Liver (tissue), 9 donors: Measurements from ENCODE around the gene PIP4K2A. TPM values are rescaled to one million over a fixed set of nuclear protein-coding genes. Genes with fewer than 3 reads are reported as not detected.

Experiments
- DNase-seq: peaks from one replicate; pipeline ENCODE4 v3.0.0-alpha.2; 2017; ENCODE audit warnings: low spot score
- H3K27ac ChIP-seq, 2 donors: one replicate each; pipeline ENCODE4 v1.7.0; 2013; ENCODE audit warnings: inconsistent platforms in 2 of 2, low read length in 2 of 2, control low read depth in 1 of 2, low read depth in 1 of 2, mild to moderate bottlenecking in 1 of 2
- H3K27me3 ChIP-seq, 4 donors: one replicate each; pipeline versions ENCODE4 v1.6.1 to v1.7.0; 2013; ENCODE audit warnings: low read length in 3 of 4, inconsistent platforms in 1 of 4, mild to moderate bottlenecking in 1 of 4, moderate library complexity in 1 of 4; ENCODE audit not compliant: control insufficient read depth in 4 of 4, insufficient read depth in 4 of 4
- H3K36me3 ChIP-seq, 4 donors: one replicate each; pipeline versions ENCODE4 v1.6.1 to v1.7.0; 2013; ENCODE audit warnings: low read length in 3 of 4, mild to moderate bottlenecking in 3 of 4, low read depth in 1 of 4, moderate library complexity in 1 of 4; ENCODE audit not compliant: control insufficient read depth in 4 of 4, insufficient read depth in 3 of 4
- H3K4me1 ChIP-seq, 4 donors: one replicate each; pipeline versions ENCODE4 v1.6.1 to v1.7.0; 2013; ENCODE audit warnings: low read length in 3 of 4, mild to moderate bottlenecking in 3 of 4, moderate library complexity in 1 of 4; ENCODE audit not compliant: control insufficient read depth in 4 of 4, insufficient read depth in 4 of 4
- H3K4me3 ChIP-seq, 3 donors: one replicate each; pipeline versions ENCODE4 v1.6.1 to v1.7.0; 2013; ENCODE audit warnings: low read length in 3 of 3, control low read depth in 1 of 3, low read depth in 1 of 3, mild to moderate bottlenecking in 1 of 3
- H3K9ac ChIP-seq, 2 donors: one replicate each; pipeline ENCODE4 v1.7.0; 2013; ENCODE audit warnings: low read length in 2 of 2, mild to moderate bottlenecking in 2 of 2, moderate library complexity in 2 of 2, control low read depth in 1 of 2, low read depth in 1 of 2
- H3K9me3 ChIP-seq, 4 donors: one replicate each; pipeline versions ENCODE4 v1.6.1 to v1.7.0; 2013; ENCODE audit warnings: low read length in 3 of 4; ENCODE audit not compliant: control insufficient read depth in 4 of 4
- EGR1 ChIP-seq, 2 donors: IDR thresholded peaks; 2 replicates each; pipeline ENCODE4 v1.6.1; 2016 to 2018; ENCODE audit warnings: antibody characterized with exemption in 2 of 2, low read depth in 2 of 2
- FOXA2 ChIP-seq: IDR thresholded peaks from 2 replicates; pipeline ENCODE4 v1.6.1; 2016; ENCODE audit warnings: antibody characterized with exemption
- GABPA ChIP-seq, 2 donors: IDR thresholded peaks in 1 of 2; conservative IDR thresholded peaks in 1 of 2; 2 replicates each; pipeline ENCODE4 v1.6.1; 2016; ENCODE audit warnings: antibody characterized with exemption in 2 of 2, mild to moderate bottlenecking in 1 of 2, moderate library complexity in 1 of 2
- HNF4A ChIP-seq, 2 donors: conservative IDR thresholded peaks; 2 replicates each; pipeline ENCODE4 v1.6.1; 2016; ENCODE audit warnings: antibody characterized with exemption in 2 of 2, mild to moderate bottlenecking in 2 of 2
- HNF4G ChIP-seq: IDR thresholded peaks from 2 replicates; pipeline ENCODE4 v1.6.1; 2016; ENCODE audit warnings: antibody characterized with exemption
- NR2F2 ChIP-seq: IDR thresholded peaks from 2 replicates; pipeline ENCODE4 v1.6.1; 2016; ENCODE audit warnings: antibody characterized with exemption
- RAD21 ChIP-seq, 2 donors: IDR thresholded peaks; 2 replicates each; pipeline ENCODE4 v1.6.1; 2016; ENCODE audit warnings: antibody characterized with exemption in 2 of 2, mild to moderate bottlenecking in 2 of 2
- RXRA ChIP-seq, 2 donors: IDR thresholded peaks; 2 replicates each; pipeline ENCODE4 v1.6.1; 2017 to 2018; ENCODE audit warnings: antibody characterized with exemption in 2 of 2, mild to moderate bottlenecking in 1 of 2
- SP1 ChIP-seq: IDR thresholded peaks from 2 replicates; pipeline ENCODE4 v1.6.1; 2018; ENCODE audit warnings: antibody characterized with exemption, mild to moderate bottlenecking
- TAF1 ChIP-seq: conservative IDR thresholded peaks from 2 replicates; pipeline ENCODE4 v1.6.1; 2016; ENCODE audit warnings: antibody characterized with exemption, mild to moderate bottlenecking
- YY1 ChIP-seq: IDR thresholded peaks from 2 replicates; pipeline ENCODE4 v1.6.1; 2016; ENCODE audit warnings: antibody characterized with exemption, mild to moderate bottlenecking
- WGBS: extraction: QIAGEN DNeasy Blood & Tissue Kit; methylation state at CpG from one replicate; pipeline ENCODE4 v1.1.7; 2013; 5-methylcytosine and 5-hydroxymethylcytosine counted together
- polyA plus RNA-seq, 2 donors: library from polyadenylated mRNA; stranded (reverse) in 1 of 2; unstranded in 1 of 2; fragments of 200-250 nt in 1 of 2; fragments of >200 nt in 1 of 2; fragmentation: Nextera tagmentation in 1 of 2; extraction: Ambion mirVana in 1 of 2; gene quantifications; one replicate each; pipeline versions ENCODE4 v1.2.1 to v1.2.3, GENCODE V29; 2013 to 2015
- total RNA-seq, 2 donors: library from RNA; depleted of rRNA; stranded (reverse); fragments of >200 nt; gene quantifications; one replicate each; pipeline ENCODE4 v1.2.3, GENCODE V29; 2014
- TF ChIP-seq, protein P1 (sequence below): IDR thresholded peaks from 2 replicates; pipeline ENCODE4 v1.6.1; 2016; ENCODE audit warnings: antibody characterized with exemption
- TF ChIP-seq, protein P2 (sequence below): fragments of 150-350 bp; IDR thresholded peaks from 2 replicates; pipeline ENCODE4 v1.5.1; 2017; ENCODE audit warnings: improper control_type of control experiment, low read depth, low read length; ENCODE audit not compliant: missing input control
- TF ChIP-seq, protein P3 (sequence below): IDR thresholded peaks from 2 replicates; pipeline ENCODE4 v1.6.1; 2016; ENCODE audit warnings: antibody characterized with exemption
- TF ChIP-seq, protein P4 (sequence below): IDR thresholded peaks from 2 replicates; pipeline ENCODE4 v1.6.1; 2016; ENCODE audit warnings: antibody characterized with exemption, mild to moderate bottlenecking
- TF ChIP-seq, protein P5 (sequence below): IDR thresholded peaks from 2 replicates; pipeline ENCODE4 v1.6.1; 2016; ENCODE audit warnings: antibody characterized with exemption
- donor health status: healthy.
- donor health status: healthy.
- donor health status: healthy.
- donor health status: healthy.
- donor health status: healthy.

The PIP4K2A gene
- total and polyA plus RNA-seq, 4 donors = 6.4 to 53.7 (median 8.6) TPM

DNA sequence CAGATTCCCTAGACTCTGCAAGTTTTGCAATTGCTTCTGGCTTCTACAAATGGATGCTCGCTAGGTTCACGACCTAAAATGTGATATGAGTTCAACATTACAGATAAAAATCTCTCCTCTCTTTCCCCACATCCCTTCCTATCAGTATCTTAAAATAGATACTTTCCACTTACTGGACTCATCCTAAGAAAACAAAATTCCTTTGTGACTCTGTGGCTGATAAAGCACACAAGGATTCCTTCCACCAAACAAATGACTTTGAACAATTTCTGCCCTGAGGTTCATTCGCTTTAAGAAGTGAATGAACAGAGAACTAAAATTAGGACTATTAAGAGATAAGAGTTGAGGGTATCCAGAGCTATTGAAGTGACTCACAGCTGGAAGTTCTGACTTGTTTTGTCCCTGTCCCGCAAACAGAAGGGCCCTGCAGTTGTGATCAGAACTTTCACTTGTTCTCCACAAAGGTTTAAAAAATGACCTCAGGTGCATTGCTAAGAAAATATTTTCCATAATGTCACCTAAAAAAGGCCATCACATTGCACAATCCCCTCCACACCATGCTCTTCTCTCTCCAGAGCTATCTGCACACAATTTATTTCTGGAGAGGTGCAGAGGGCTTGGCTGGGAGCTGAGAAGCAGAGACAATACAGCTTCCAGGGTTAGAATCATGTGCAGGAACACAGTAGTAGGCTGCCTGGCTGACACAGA, 96.1 kb downstream of the PIP4K2A start:
- H3K9ac ChIP-seq = no peak overlapping the region
- no peaks in the 10 kb centered on the region for H3K9me3 ChIP-seq
- peak overlapping the region; percentile 22 to 33 for H3K27ac ChIP-seq
- no peaks in the 10 kb centered on the region for H3K27me3 ChIP-seq
- H3K4me3 ChIP-seq = no peak overlapping the region
- H3K36me3 ChIP-seq = no peaks in the 10 kb centered on the region
- H3K4me1 ChIP-seq = peaks cover 0 to 4% (median 3%) of the 10 kb centered on the region in 4 donors
- no peak for DNase-seq
- WGBS = 74% methylated on average over 4 of the region's 4 CpGs
- TF ChIP-seq, protein P1, sequence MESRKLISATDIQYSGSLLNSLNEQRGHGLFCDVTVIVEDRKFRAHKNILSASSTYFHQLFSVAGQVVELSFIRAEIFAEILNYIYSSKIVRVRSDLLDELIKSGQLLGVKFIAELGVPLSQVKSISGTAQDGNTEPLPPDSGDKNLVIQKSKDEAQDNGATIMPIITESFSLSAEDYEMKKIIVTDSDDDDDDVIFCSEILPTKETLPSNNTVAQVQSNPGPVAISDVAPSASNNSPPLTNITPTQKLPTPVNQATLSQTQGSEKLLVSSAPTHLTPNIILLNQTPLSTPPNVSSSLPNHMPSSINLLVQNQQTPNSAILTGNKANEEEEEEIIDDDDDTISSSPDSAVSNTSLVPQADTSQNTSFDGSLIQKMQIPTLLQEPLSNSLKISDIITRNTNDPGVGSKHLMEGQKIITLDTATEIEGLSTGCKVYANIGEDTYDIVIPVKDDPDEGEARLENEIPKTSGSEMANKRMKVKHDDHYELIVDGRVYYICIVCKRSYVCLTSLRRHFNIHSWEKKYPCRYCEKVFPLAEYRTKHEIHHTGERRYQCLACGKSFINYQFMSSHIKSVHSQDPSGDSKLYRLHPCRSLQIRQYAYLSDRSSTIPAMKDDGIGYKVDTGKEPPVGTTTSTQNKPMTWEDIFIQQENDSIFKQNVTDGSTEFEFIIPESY = no peak
- TF ChIP-seq SP1 = peak; percentile 28
- TF ChIP-seq TAF1 = no peak
- peak; percentile 59 to 67 for TF ChIP-seq RXRA (IDR thresholded peaks at IDR 0.05)
- TF ChIP-seq NR2F2 = peak; percentile 77
- TF ChIP-seq, protein P2, sequence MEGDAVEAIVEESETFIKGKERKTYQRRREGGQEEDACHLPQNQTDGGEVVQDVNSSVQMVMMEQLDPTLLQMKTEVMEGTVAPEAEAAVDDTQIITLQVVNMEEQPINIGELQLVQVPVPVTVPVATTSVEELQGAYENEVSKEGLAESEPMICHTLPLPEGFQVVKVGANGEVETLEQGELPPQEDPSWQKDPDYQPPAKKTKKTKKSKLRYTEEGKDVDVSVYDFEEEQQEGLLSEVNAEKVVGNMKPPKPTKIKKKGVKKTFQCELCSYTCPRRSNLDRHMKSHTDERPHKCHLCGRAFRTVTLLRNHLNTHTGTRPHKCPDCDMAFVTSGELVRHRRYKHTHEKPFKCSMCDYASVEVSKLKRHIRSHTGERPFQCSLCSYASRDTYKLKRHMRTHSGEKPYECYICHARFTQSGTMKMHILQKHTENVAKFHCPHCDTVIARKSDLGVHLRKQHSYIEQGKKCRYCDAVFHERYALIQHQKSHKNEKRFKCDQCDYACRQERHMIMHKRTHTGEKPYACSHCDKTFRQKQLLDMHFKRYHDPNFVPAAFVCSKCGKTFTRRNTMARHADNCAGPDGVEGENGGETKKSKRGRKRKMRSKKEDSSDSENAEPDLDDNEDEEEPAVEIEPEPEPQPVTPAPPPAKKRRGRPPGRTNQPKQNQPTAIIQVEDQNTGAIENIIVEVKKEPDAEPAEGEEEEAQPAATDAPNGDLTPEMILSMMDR = no peak

DNA sequence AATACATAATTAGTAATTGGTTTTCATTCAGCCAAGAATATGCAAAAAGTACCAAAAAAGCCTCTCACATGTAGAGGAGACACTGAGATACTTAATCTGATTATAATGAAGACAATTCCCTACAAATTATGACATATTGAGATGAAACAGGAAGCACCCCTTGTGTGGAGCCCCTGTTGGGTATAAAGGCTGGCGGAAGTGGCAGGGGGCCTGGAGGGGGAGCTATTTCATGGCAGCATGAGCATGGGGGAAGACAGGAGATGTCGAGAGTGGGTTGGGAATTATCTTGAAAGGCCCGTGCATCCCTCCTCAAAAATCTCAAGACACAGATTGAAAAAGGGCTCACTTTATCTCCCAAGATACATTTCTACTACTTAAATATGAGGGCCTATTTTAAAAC, 96.9 kb downstream of the PIP4K2A start:
- H3K36me3 ChIP-seq = no peaks in the 10 kb centered on the region
- DNase-seq = no peak
- 77% methylated on average over 3 of the region's 3 CpGs for WGBS
- no peaks in the 10 kb centered on the region for H3K27me3 ChIP-seq
- no peak overlapping the region for H3K4me3 ChIP-seq
- TF ChIP-seq NR2F2 = no peak
- TF ChIP-seq, protein P2 = no peak
- TF ChIP-seq HNF4A (conservative IDR thresholded peaks at IDR 0.05) = no peak
- no peak for TF ChIP-seq RAD21 (IDR thresholded peaks at IDR 0.05)
- TF ChIP-seq, protein P3, sequence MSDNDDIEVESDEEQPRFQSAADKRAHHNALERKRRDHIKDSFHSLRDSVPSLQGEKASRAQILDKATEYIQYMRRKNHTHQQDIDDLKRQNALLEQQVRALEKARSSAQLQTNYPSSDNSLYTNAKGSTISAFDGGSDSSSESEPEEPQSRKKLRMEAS = no peak
- TF ChIP-seq HNF4G = no peak
- no peak for TF ChIP-seq EGR1 (IDR thresholded peaks at IDR 0.05; ENCODE audit: low read depth in 2 of 2)
- TF ChIP-seq, protein P4, sequence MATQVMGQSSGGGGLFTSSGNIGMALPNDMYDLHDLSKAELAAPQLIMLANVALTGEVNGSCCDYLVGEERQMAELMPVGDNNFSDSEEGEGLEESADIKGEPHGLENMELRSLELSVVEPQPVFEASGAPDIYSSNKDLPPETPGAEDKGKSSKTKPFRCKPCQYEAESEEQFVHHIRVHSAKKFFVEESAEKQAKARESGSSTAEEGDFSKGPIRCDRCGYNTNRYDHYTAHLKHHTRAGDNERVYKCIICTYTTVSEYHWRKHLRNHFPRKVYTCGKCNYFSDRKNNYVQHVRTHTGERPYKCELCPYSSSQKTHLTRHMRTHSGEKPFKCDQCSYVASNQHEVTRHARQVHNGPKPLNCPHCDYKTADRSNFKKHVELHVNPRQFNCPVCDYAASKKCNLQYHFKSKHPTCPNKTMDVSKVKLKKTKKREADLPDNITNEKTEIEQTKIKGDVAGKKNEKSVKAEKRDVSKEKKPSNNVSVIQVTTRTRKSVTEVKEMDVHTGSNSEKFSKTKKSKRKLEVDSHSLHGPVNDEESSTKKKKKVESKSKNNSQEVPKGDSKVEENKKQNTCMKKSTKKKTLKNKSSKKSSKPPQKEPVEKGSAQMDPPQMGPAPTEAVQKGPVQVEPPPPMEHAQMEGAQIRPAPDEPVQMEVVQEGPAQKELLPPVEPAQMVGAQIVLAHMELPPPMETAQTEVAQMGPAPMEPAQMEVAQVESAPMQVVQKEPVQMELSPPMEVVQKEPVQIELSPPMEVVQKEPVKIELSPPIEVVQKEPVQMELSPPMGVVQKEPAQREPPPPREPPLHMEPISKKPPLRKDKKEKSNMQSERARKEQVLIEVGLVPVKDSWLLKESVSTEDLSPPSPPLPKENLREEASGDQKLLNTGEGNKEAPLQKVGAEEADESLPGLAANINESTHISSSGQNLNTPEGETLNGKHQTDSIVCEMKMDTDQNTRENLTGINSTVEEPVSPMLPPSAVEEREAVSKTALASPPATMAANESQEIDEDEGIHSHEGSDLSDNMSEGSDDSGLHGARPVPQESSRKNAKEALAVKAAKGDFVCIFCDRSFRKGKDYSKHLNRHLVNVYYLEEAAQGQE = no peak
- TF ChIP-seq RXRA (IDR thresholded peaks at IDR 0.05) = no peak
- no peak for TF ChIP-seq FOXA2
- TF ChIP-seq GABPA (IDR thresholded peaks at IDR 0.05 in 1 of 2, conservative IDR thresholded peaks at IDR 0.05 in 1 of 2) = no peak
- TF ChIP-seq, protein P5, sequence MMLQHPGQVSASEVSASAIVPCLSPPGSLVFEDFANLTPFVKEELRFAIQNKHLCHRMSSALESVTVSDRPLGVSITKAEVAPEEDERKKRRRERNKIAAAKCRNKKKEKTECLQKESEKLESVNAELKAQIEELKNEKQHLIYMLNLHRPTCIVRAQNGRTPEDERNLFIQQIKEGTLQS = no peak
- TF ChIP-seq SP1 = no peak
- no peak for TF ChIP-seq YY1
- H3K4me1 ChIP-seq = peaks cover 0 to 4% (median 3%) of the 10 kb centered on the region in 4 donors
- no peaks in the 10 kb centered on the region for H3K9me3 ChIP-seq
- H3K27ac ChIP-seq = peak overlapping the region; percentile 7 to 22
- H3K9ac ChIP-seq = no peak overlapping the region
